GM12801 (cell line): ENCODE data around the gene MAP3K5.

Experiments
- CTCF ChIP-seq: IDR thresholded peaks from one replicate; pipeline ENCODE4 v1.5.1; 2011; ENCODE audit warnings: control low read depth; ENCODE audit not compliant: insufficient read length; ENCODE audit errors: extremely low read depth

The MAP3K5 gene

GRCh38 chr6:136627191-136627590 is 165.1 kb downstream of the MAP3K5 start:
- no peak for TF ChIP-seq CTCF

- no peak for TF ChIP-seq CTCF
Observed at GRCh38 chr6:136625293-136625692, 167.0 kb downstream of the MAP3K5 start.

GRCh38 chr6:136624347-136624746 is 167.9 kb downstream of the MAP3K5 start:
- TF ChIP-seq CTCF, result no peak

GRCh38 chr6:136618086-136618485 is 174.2 kb downstream of the MAP3K5 start:
- TF ChIP-seq CTCF, result no peak

GRCh38 chr6:136616527-136616926 is 175.8 kb downstream of the MAP3K5 start:
- no peak for TF ChIP-seq CTCF

- TF ChIP-seq CTCF, result no peak
Observed at GRCh38 chr6:136614994-136615393, 177.3 kb downstream of the MAP3K5 start.

- TF ChIP-seq CTCF, result no peak
Observed at GRCh38 chr6:136614350-136614749, 177.9 kb downstream of the MAP3K5 start.

GRCh38 chr6:136613477-136613876 is 178.8 kb downstream of the MAP3K5 start:
- no peak for TF ChIP-seq CTCF
